OCI-LY3 (cell line): Measurements from ENCODE around the gene INPP5A.

ENCODE experiments used
- H2AFZ ChIP-seq: fragments of 200-600, 300-600 bp; shearing (Covaris generic); 2 replicates; pipeline ENCODE4 v1.6.0; 2014; ENCODE audit warnings: antibody characterized with exemption, low read depth, low read length
- H3K27ac ChIP-seq: fragments of 200-600, 300-600 bp; sonication (generic); 2 replicates; pipeline ENCODE4 v1.5.1; 2014; ENCODE audit warnings: mild to moderate bottlenecking, low read length, moderate library complexity, mixed read lengths
- H3K27me3 ChIP-seq: fragments of 200-600, 300-600 bp; sonication (generic); 2 replicates; pipeline ENCODE4 v1.6.1; 2014; ENCODE audit warnings: low read depth, low read length, mixed read lengths
- H3K36me3 ChIP-seq: fragments of 200-600, 300-600 bp; sonication (generic); replicated peaks from 2 replicates; pipeline ENCODE3; 2014; ENCODE audit warnings: low read depth, low read length, mixed read lengths
- H3K4me1 ChIP-seq: fragments of 300-600, 200-600 bp; sonication (generic); 2 replicates; pipeline ENCODE4 v1.6.1; 2014; ENCODE audit warnings: low read length, mixed read lengths
- H3K4me2 ChIP-seq: fragments of 200-600, 300-600 bp; sonication (generic); 2 replicates; pipeline ENCODE4 v1.6.1; 2014; ENCODE audit warnings: low read length, mixed read lengths
- H3K4me3 ChIP-seq: fragments of 300-600, 200-600 bp; sonication (generic); 2 replicates; pipeline ENCODE4 v1.5.1; 2014; ENCODE audit warnings: antibody characterized with exemption, mild to moderate bottlenecking, low read length, moderate library complexity
- H3K79me2 ChIP-seq: fragments of 300-600, 200-600 bp; shearing (Covaris generic); 2 replicates; pipeline ENCODE4 v1.6.1; 2014; ENCODE audit warnings: mild to moderate bottlenecking, low read length, mixed read lengths
- H3K9ac ChIP-seq: fragments of 300-600, 200-600 bp; shearing (Covaris generic); 2 replicates; pipeline ENCODE4 v1.6.0; 2014; ENCODE audit warnings: mild to moderate bottlenecking, low read length, moderate library complexity
- H3K9me3 ChIP-seq: fragments of 200-600, 300-600 bp; shearing (Covaris generic); 2 replicates; pipeline ENCODE4 v1.6.1; 2014; ENCODE audit warnings: low read length, mixed read lengths; ENCODE audit not compliant: insufficient read depth
- H4K20me1 ChIP-seq: fragments of 200-600, 300-600 bp; sonication (generic); 2 replicates; pipeline ENCODE4 v1.6.1; 2016; ENCODE audit warnings: low read length, mixed read lengths; ENCODE audit not compliant: insufficient read depth
- EZH2phosphoT487 ChIP-seq: fragments of 200-600 bp; shearing (Covaris generic); IDR thresholded peaks from 2 replicates; pipeline ENCODE4 v1.6.1; 2018; ENCODE audit warnings: antibody characterized with exemption, mixed run types, low read depth
- TF ChIP-seq, protein P1 (sequence below): fragments of 200-600, 300-600 bp; sonication (generic); IDR thresholded peaks from 2 replicates; pipeline ENCODE4 v1.5.1; 2014; ENCODE audit warnings: antibody characterized with exemption, low read length, low read depth

The INPP5A gene

GRCh38 chr10:132748135-132748534 lies 210.5 kb downstream of the INPP5A start:
- H3K4me1 ChIP-seq = no peaks in the 10 kb centered on the region
- no peak overlapping the region for H3K4me2 ChIP-seq
- H3K9me3 ChIP-seq = no peaks in the 10 kb centered on the region
- H4K20me1 ChIP-seq = no peaks in the 10 kb centered on the region
- H2AFZ ChIP-seq = no peak overlapping the region
- TF ChIP-seq, protein P1, sequence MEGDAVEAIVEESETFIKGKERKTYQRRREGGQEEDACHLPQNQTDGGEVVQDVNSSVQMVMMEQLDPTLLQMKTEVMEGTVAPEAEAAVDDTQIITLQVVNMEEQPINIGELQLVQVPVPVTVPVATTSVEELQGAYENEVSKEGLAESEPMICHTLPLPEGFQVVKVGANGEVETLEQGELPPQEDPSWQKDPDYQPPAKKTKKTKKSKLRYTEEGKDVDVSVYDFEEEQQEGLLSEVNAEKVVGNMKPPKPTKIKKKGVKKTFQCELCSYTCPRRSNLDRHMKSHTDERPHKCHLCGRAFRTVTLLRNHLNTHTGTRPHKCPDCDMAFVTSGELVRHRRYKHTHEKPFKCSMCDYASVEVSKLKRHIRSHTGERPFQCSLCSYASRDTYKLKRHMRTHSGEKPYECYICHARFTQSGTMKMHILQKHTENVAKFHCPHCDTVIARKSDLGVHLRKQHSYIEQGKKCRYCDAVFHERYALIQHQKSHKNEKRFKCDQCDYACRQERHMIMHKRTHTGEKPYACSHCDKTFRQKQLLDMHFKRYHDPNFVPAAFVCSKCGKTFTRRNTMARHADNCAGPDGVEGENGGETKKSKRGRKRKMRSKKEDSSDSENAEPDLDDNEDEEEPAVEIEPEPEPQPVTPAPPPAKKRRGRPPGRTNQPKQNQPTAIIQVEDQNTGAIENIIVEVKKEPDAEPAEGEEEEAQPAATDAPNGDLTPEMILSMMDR = no peak
- TF ChIP-seq EZH2phosphoT487 = no peak
- no peaks in the 10 kb centered on the region for H3K27me3 ChIP-seq
- H3K4me3 ChIP-seq = no peak overlapping the region
- H3K79me2 ChIP-seq = no peaks in the 10 kb centered on the region
- H3K27ac ChIP-seq = no peak overlapping the region
- H3K36me3 ChIP-seq = no peaks in the 10 kb centered on the region
- H3K9ac ChIP-seq = no peak overlapping the region

GRCh38 chr10:132748545-132749370 lies 211.2 kb downstream of the INPP5A start:
- no peak for TF ChIP-seq EZH2phosphoT487
- TF ChIP-seq, protein P1 = no peak
- no peaks in the 10 kb centered on the region for H3K27me3 ChIP-seq
- no peaks in the 10 kb centered on the region for H3K9me3 ChIP-seq
- H3K4me1 ChIP-seq = no peaks in the 10 kb centered on the region
- no peaks in the 10 kb centered on the region for H3K36me3 ChIP-seq
- no peaks in the 10 kb centered on the region for H4K20me1 ChIP-seq
- no peaks in the 10 kb centered on the region for H3K79me2 ChIP-seq
- H3K4me2 ChIP-seq = no peak overlapping the region
- H2AFZ ChIP-seq = no peak overlapping the region
- no peak overlapping the region for H3K4me3 ChIP-seq
- no peak overlapping the region for H3K9ac ChIP-seq
- H3K27ac ChIP-seq = no peak overlapping the region

DNA sequence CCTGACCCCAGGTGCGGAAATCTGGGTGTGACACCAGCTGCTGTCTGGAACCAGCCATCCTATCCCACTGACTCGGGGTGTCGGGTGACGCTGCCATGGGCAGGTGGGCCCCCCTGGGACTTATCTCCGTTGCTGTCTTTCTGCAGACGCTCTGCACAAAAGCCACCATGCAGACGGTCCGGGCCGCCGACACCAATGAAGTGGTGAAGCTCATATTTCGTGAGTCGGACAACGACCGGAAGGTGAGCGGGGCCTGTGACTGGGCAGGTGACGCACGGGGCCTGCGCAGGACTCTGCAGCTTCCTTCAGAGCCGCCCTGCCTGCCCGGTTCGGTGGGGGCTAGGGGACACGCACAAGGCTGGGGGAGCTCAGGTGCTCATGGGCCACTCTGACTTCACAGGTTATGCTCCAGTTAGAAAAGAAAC lies 211.8 kb downstream of the INPP5A start:
- H2AFZ ChIP-seq = no peak overlapping the region
- no peak overlapping the region for H3K4me3 ChIP-seq
- H3K9ac ChIP-seq = no peak overlapping the region
- no peaks in the 10 kb centered on the region for H3K9me3 ChIP-seq
- H3K36me3 ChIP-seq = no peaks in the 10 kb centered on the region
- H3K27ac ChIP-seq = no peak overlapping the region
- H4K20me1 ChIP-seq = no peaks in the 10 kb centered on the region
- H3K27me3 ChIP-seq = no peaks in the 10 kb centered on the region
- H3K4me2 ChIP-seq = no peak overlapping the region
- H3K4me1 ChIP-seq = no peaks in the 10 kb centered on the region
- TF ChIP-seq, protein P1 = no peak
- no peak for TF ChIP-seq EZH2phosphoT487
- no peaks in the 10 kb centered on the region for H3K79me2 ChIP-seq

DNA sequence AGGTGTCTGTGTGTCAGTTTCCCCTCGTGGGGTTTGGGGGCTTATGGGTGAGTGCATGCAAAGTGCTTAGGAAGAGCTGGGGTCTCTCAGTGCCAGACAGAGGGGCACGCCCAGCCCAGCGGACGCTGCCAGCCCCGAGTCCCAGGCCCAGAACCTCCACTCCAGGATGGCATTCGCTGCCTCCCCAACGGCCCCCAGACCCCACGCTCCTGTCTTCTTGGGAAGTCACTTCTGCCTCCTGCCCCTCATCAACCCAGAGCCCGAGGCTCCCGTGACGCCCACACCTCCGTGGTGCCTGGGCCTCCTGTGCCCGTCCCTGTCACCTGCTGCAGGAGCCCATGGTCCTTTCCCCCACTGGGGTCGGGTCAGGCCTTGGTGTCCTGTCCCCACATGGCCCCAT lies 213.3 kb downstream of the INPP5A start:
- TF ChIP-seq EZH2phosphoT487 = no peak
- TF ChIP-seq, protein P1 = no peak
- no peak overlapping the region for H3K4me3 ChIP-seq
- no peaks in the 10 kb centered on the region for H3K27me3 ChIP-seq
- no peaks in the 10 kb centered on the region for H4K20me1 ChIP-seq
- H2AFZ ChIP-seq = no peak overlapping the region
- H3K9me3 ChIP-seq = no peaks in the 10 kb centered on the region
- H3K4me2 ChIP-seq = no peak overlapping the region
- no peak overlapping the region for H3K9ac ChIP-seq
- no peaks in the 10 kb centered on the region for H3K79me2 ChIP-seq
- H3K36me3 ChIP-seq = no peaks in the 10 kb centered on the region
- H3K27ac ChIP-seq = no peak overlapping the region
- H3K4me1 ChIP-seq = no peaks in the 10 kb centered on the region
